PC-3 (cell line): ENCODE results near the gene NUFIP2. TPM values are rescaled to one million over a fixed set of nuclear protein-coding genes. Genes with fewer than 3 reads are reported as not detected.

Source experiments
- ATAC-seq: fragments of 200-7000 bp; cut with Tn5 transposase; 2 replicates; pipeline ENCODE4 v1.9.1; 2020; ENCODE audit warnings: mild to moderate bottlenecking, moderate library complexity
- BruUV-seq: library from RNA; stranded (reverse); fragments of 400-500 nt; replicated peaks from 2 replicates; lab custom pipeline; 2021; lab: Mats Ljungman, UMichigan
- CTCF ChIA-PET: fragments of 300-600 bp; sonication (Branson Sonifier 250); formaldehyde crosslinking; loops from one replicate; lab custom pipeline; 2022; ENCODE audit warnings: antibody characterized with exemption; lab: Charles Lee
- POLR2A ChIA-PET: fragments of 300-600 bp; sonication (Branson Sonifier 250); formaldehyde crosslinking; loops from one replicate; lab custom pipeline; 2022; ENCODE audit warnings: antibody characterized with exemption; ENCODE audit not compliant: unreplicated experiment; lab: Charles Lee
- DNase-seq: peaks from one replicate; pipeline ENCODE4 v3.0.0-alpha.2; 2015
- H2AFZ ChIP-seq: fragments of 300-600 bp; sonication (generic); 2 replicates; pipeline ENCODE4 v1.6.0; 2016; ENCODE audit warnings: antibody characterized with exemption, low read length
- H3F3A ChIP-seq: fragments of 300-600 bp; sonication (generic); one replicate; pipeline ENCODE4 v1.6.0; 2017; ENCODE audit warnings: antibody characterized with exemption, low read length, control low read depth, mild to moderate bottlenecking; ENCODE audit not compliant: unreplicated experiment
- H3K27ac ChIP-seq: fragments of 300-600 bp; sonication (generic); 2 replicates; pipeline ENCODE4 v1.5.1; 2016; ENCODE audit warnings: mild to moderate bottlenecking, low read length
- H3K27me3 ChIP-seq: fragments of 300-600 bp; sonication (generic); 2 replicates; pipeline ENCODE4 v1.6.1; 2016; ENCODE audit warnings: low read length, mixed read lengths
- H3K36me3 ChIP-seq: fragments of 300-600 bp; sonication (generic); 2 replicates; pipeline ENCODE4 v1.6.1; 2016; ENCODE audit warnings: low read depth, mixed run types, low read length, mixed read lengths
- H3K4me1 ChIP-seq: fragments of 300-600 bp; sonication (generic); 2 replicates; pipeline ENCODE4 v1.5.1; 2016; ENCODE audit warnings: low read length; ENCODE audit not compliant: insufficient read depth
- H3K4me2 ChIP-seq: fragments of 300-600 bp; sonication (generic); 2 replicates; pipeline ENCODE4 v1.6.0; 2016; ENCODE audit warnings: low read length
- H3K4me3 ChIP-seq: fragments of 300-600 bp; sonication (generic); 2 replicates; pipeline ENCODE4 v1.5.1; 2016; ENCODE audit warnings: mild to moderate bottlenecking, low read length, mixed read lengths
- H3K79me2 ChIP-seq: fragments of 300-600 bp; sonication (generic); 2 replicates; pipeline ENCODE4 v1.6.1; 2017; ENCODE audit warnings: low read length, mixed read lengths
- H3K9ac ChIP-seq: fragments of 300-600 bp; sonication (generic); 2 replicates; pipeline ENCODE4 v1.6.0; 2016; ENCODE audit warnings: mild to moderate bottlenecking, low read length
- H3K9me2 ChIP-seq: fragments of 300-600 bp; sonication (generic); replicated peaks from 2 replicates; pipeline ENCODE4 v1.6.1; 2016; ENCODE audit warnings: mixed run types, low read length, mixed read lengths
- H3K9me3 ChIP-seq: fragments of 300-600 bp; sonication (generic); 2 replicates; pipeline ENCODE4 v1.6.1; 2016; ENCODE audit warnings: low read length, mixed read lengths
- H4K20me1 ChIP-seq: fragments of 300-600 bp; sonication (generic); 2 replicates; pipeline ENCODE4 v1.6.1; 2016; ENCODE audit warnings: low read length, mixed read lengths
- CTCF ChIP-seq: fragments of 300-600 bp; sonication (generic); conservative IDR thresholded peaks from 2 replicates; pipeline ENCODE4 v1.5.1; 2017; ENCODE audit warnings: antibody characterized with exemption, low read depth, mild to moderate bottlenecking, low read length
- EZH2 ChIP-seq: fragments of 300-600 bp; sonication (generic); IDR thresholded peaks from one replicate; pipeline ENCODE4 v1.6.1; 2017; ENCODE audit warnings: antibody characterized with exemption, mild to moderate bottlenecking, low read length; ENCODE audit not compliant: unreplicated experiment
- EZH2phosphoT487 ChIP-seq: fragments of 300-600 bp; sonication (generic); IDR thresholded peaks from 2 replicates; pipeline ENCODE4 v1.6.1; 2018; ENCODE audit warnings: mild to moderate bottlenecking, antibody characterized with exemption, low read length, borderline replicate concordance
- intact Hi-C: fragments of 100-400 bp; cut with micrococcal nuclease; formaldehyde crosslinking; loops from 2 replicates; pipeline ENCODE4 v1.9.0; 2023
- total RNA-seq: library from RNA; depleted of rRNA; stranded (reverse); fragments of >200 nt; gene quantifications from 2 replicates; pipeline ENCODE4 v1.2.3, GENCODE V29; 2014

Gene NUFIP2
- total RNA-seq, 1 experiment from 2014 or later, result 16.1 TPM

- CTCF ChIA-PET, result no interaction called here
- ATAC-seq, result no peak
- Histone ChIP-seq H3K4me3 (no peak overlapping the region), H3K27ac (no peak overlapping the region), H3K79me2 (no peaks in the 10 kb centered on the region), H4K20me1 (no peaks in the 10 kb centered on the region), H3K9me2 (no peaks in the 10 kb centered on the region), H3K36me3 (no peaks in the 10 kb centered on the region), H3F3A (no peaks in the 10 kb centered on the region), H3K4me1 (no peaks in the 10 kb centered on the region), H3K4me2 (no peak overlapping the region), H3K27me3 (no peaks in the 10 kb centered on the region), H3K9ac (no peak overlapping the region), H2AFZ (no peak overlapping the region), H3K9me3 (no peaks in the 10 kb centered on the region)
- intact Hi-C loops, result loop anchor here (5.0 kb wide), 1 partner anchor 35 kb away; the partner anchor contains the start of gene MYO18A
- POLR2A ChIA-PET, result no interaction called here
- no peak for DNase-seq
- no TSS peak for BruUV-seq
- TF ChIP-seq EZH2, result no peak
- TF ChIP-seq EZH2phosphoT487, result no peak
- no peak for TF ChIP-seq CTCF
These were observed 77.1 kb downstream of the NUFIP2 start for GRCh38 chr17:29216856-29217255.

GRCh38 chr17:29216181-29216580 lies 77.8 kb downstream of the NUFIP2 start:
- POLR2A ChIA-PET, result interaction anchor here (0.6 kb wide), 1 partner anchor 39 kb away, joined by 5 read pairs; no protein-coding TSS in a partner anchor

More at GRCh38 chr17:29216181-29216580, 77.8 kb downstream of the NUFIP2 start:
- intact Hi-C loops, result loop anchor here (5.0 kb wide), 1 partner anchor 34 kb away; the partner anchor contains the start of gene MYO18A
- H3K4me1 ChIP-seq, result no peaks in the 10 kb centered on the region
- TF ChIP-seq EZH2 (no peak), CTCF (no peak), EZH2phosphoT487 (no peak)
- no peak overlapping the region for H3K9ac ChIP-seq
- no peak overlapping the region for H3K4me2 ChIP-seq
- H3K27me3 ChIP-seq, result no peaks in the 10 kb centered on the region
- H3K9me3 ChIP-seq, result no peaks in the 10 kb centered on the region
- H4K20me1 ChIP-seq, result no peaks in the 10 kb centered on the region
- H3K36me3 ChIP-seq, result no peaks in the 10 kb centered on the region
- H3K27ac ChIP-seq, result no peak overlapping the region
- no TSS peak for BruUV-seq
- H3K79me2 ChIP-seq, result no peaks in the 10 kb centered on the region
- no peak overlapping the region for H2AFZ ChIP-seq
- H3F3A ChIP-seq, result no peaks in the 10 kb centered on the region
- DNase-seq (no peak), ATAC-seq (no peak)
- CTCF ChIA-PET, result no interaction called here
- no peak overlapping the region for H3K4me3 ChIP-seq
- no peaks in the 10 kb centered on the region for H3K9me2 ChIP-seq
